CD8-positive, alpha-beta memory T cell (primary cell): ENCODE results near the gene PRDM16. TPM values are rescaled to one million over a fixed set of nuclear protein-coding genes. Genes with fewer than 3 reads are reported as not detected.

ENCODE experiments used
- CTCF ChIA-PET: fragments of 350-600 bp; sonication (Branson Sonifier 250); formaldehyde crosslinking; loops from one replicate; lab custom pipeline; 2021; ENCODE audit warnings: antibody characterized with exemption; lab: Charles Lee
- POLR2A ChIA-PET: fragments of 350-600 bp; sonication (Branson Sonifier 250); formaldehyde crosslinking; loops from one replicate; lab custom pipeline; 2021; ENCODE audit warnings: antibody characterized with exemption; lab: Charles Lee
- DNase-seq, 5 donors: peaks; one replicate each; pipeline versions ENCODE4 v3.0.0 to v3.0.0-alpha.2; 2020 to 2022; ENCODE audit warnings: mixed read lengths in 1 of 5
- H3K27ac ChIP-seq: one replicate; pipeline ENCODE4 v1.7.0; 2013; ENCODE audit warnings: low read depth, mild to moderate bottlenecking, low read length, moderate library complexity
- H3K27me3 ChIP-seq: 2 replicates; pipeline ENCODE4 v1.7.0; 2013; ENCODE audit warnings: low read length, mild to moderate bottlenecking; ENCODE audit not compliant: insufficient read depth, poor library complexity, severe bottlenecking
- H3K36me3 ChIP-seq: 2 replicates; pipeline ENCODE4 v1.7.0; 2013; ENCODE audit warnings: mild to moderate bottlenecking, low read length, moderate library complexity; ENCODE audit not compliant: insufficient read depth
- H3K4me1 ChIP-seq: 2 replicates; pipeline ENCODE4 v1.7.0; 2013; ENCODE audit warnings: mild to moderate bottlenecking, low read length, moderate library complexity; ENCODE audit not compliant: insufficient read depth
- H3K4me3 ChIP-seq: 2 replicates; pipeline ENCODE4 v1.7.0; 2013; ENCODE audit warnings: mild to moderate bottlenecking, low read length
- H3K9me3 ChIP-seq: 2 replicates; pipeline ENCODE4 v1.7.0; 2013; ENCODE audit warnings: mild to moderate bottlenecking, low read length
- H3K27ac Mint-ChIP-seq, 8 donors: one replicate each; pipeline ENCODE4 v1.8.0; 2020 to 2021; ENCODE audit warnings: mixed read lengths in 8 of 8, mild to moderate bottlenecking in 6 of 8, inconsistent platforms in 3 of 8, moderate library complexity in 3 of 8
- H3K27me3 Mint-ChIP-seq, 2 donors: one replicate each; pipeline ENCODE4 v1.8.0; 2020 to 2021; ENCODE audit warnings: mixed read lengths in 2 of 2, mild to moderate bottlenecking in 1 of 2, moderate library complexity in 1 of 2
- H3K36me3 Mint-ChIP-seq, 3 donors: one replicate each; pipeline ENCODE4 v1.8.0; 2020 to 2021; ENCODE audit warnings: mixed read lengths in 3 of 3, inconsistent platforms in 1 of 3, mild to moderate bottlenecking in 1 of 3
- H3K4me1 Mint-ChIP-seq, 3 donors: one replicate each; pipeline ENCODE4 v1.8.0; 2020 to 2021; ENCODE audit warnings: mixed read lengths in 3 of 3, inconsistent platforms in 1 of 3, mild to moderate bottlenecking in 1 of 3
- H3K4me3 Mint-ChIP-seq, 7 donors: one replicate each; pipeline ENCODE4 v1.8.0; 2020 to 2021; ENCODE audit warnings: mixed read lengths in 7 of 7, mild to moderate bottlenecking in 6 of 7, moderate library complexity in 4 of 7, inconsistent platforms in 2 of 7
- H3K9me3 Mint-ChIP-seq, 5 donors: one replicate each; pipeline ENCODE4 v1.8.0; 2020 to 2022; ENCODE audit warnings: mixed read lengths in 5 of 5, mild to moderate bottlenecking in 3 of 5, moderate library complexity in 2 of 5, inconsistent platforms in 1 of 5
- polyA plus RNA-seq: library from polyadenylated mRNA; unstranded; fragments of 300-500 nt; fragmentation: Illumina TruSeq; gene quantifications from one replicate; pipeline ENCODE4 v1.2.3, GENCODE V29; 2021
- total RNA-seq, 2 experiments: library from RNA; stranded (reverse); gene quantifications; one replicate each; pipeline ENCODE4 v1.2.3, GENCODE V29; 2021

Gene PRDM16
- total and polyA plus RNA-seq, 3 experiments from 2014 or later, result not detected

GRCh38 chr1:3204725-3205124 lies 135.7 kb downstream of the PRDM16 start:
- H3K4me1 ChIP-seq, result no peaks in the 10 kb centered on the region
- Mint-ChIP-seq H3K9me3 (no peaks in the 10 kb centered on the region), H3K36me3 (no peaks in the 10 kb centered on the region), H3K27ac (no peak overlapping the region), H3K27me3 (no peaks in the 10 kb centered on the region), H3K4me3 (no peak overlapping the region), H3K4me1 (no peaks in the 10 kb centered on the region)
- no peaks in the 10 kb centered on the region for H3K27me3 ChIP-seq
- ChIA-PET CTCF (no interaction called here), POLR2A (no interaction called here)
- H3K27ac ChIP-seq, result no peak overlapping the region
- no peak for DNase-seq
- H3K36me3 ChIP-seq, result no peaks in the 10 kb centered on the region
- H3K9me3 ChIP-seq, result no peaks in the 10 kb centered on the region
- H3K4me3 ChIP-seq, result no peak overlapping the region

GRCh38 chr1:3205815-3206214 lies 136.8 kb downstream of the PRDM16 start:
- no peaks in the 10 kb centered on the region for H3K9me3 ChIP-seq
- ChIA-PET CTCF (no interaction called here), POLR2A (no interaction called here)
- no peak overlapping the region for H3K27ac ChIP-seq
- no peaks in the 10 kb centered on the region for H3K4me1 ChIP-seq
- H3K27me3 ChIP-seq, result no peaks in the 10 kb centered on the region
- no peaks in the 10 kb centered on the region for H3K27me3 Mint-ChIP-seq
- no peaks in the 10 kb centered on the region for H3K36me3 ChIP-seq
- H3K9me3 Mint-ChIP-seq, result no peaks in the 10 kb centered on the region
- H3K36me3 Mint-ChIP-seq, result no peaks in the 10 kb centered on the region
- no peak overlapping the region for H3K4me3 Mint-ChIP-seq
- no peaks in the 10 kb centered on the region for H3K4me1 Mint-ChIP-seq
- DNase-seq, result no peak
- H3K4me3 ChIP-seq, result no peak overlapping the region
- H3K27ac Mint-ChIP-seq, result no peak overlapping the region

- Histone ChIP-seq H3K4me3 (no peak overlapping the region), H3K4me1 (no peaks in the 10 kb centered on the region), H3K9me3 (no peaks in the 10 kb centered on the region), H3K27me3 (no peaks in the 10 kb centered on the region), H3K27ac (no peak overlapping the region), H3K36me3 (no peaks in the 10 kb centered on the region)
- H3K27ac Mint-ChIP-seq, result no peak overlapping the region
- no peaks in the 10 kb centered on the region for H3K9me3 Mint-ChIP-seq
- ChIA-PET POLR2A (no interaction called here), CTCF (no interaction called here)
- no peaks in the 10 kb centered on the region for H3K4me1 Mint-ChIP-seq
- no peak overlapping the region for H3K4me3 Mint-ChIP-seq
- H3K27me3 Mint-ChIP-seq, result no peaks in the 10 kb centered on the region
- no peaks in the 10 kb centered on the region for H3K36me3 Mint-ChIP-seq
- no peak for DNase-seq
Measured at GRCh38 chr1:3206696-3207095, 137.7 kb downstream of the PRDM16 start.

GRCh38 chr1:3207217-3207848 lies 138.3 kb downstream of the PRDM16 start:
- DNase-seq, result no peak
- Histone ChIP-seq H3K27me3 (no peaks in the 10 kb centered on the region), H3K9me3 (no peaks in the 10 kb centered on the region), H3K36me3 (no peaks in the 10 kb centered on the region), H3K4me3 (no peak overlapping the region), H3K27ac (no peak overlapping the region), H3K4me1 (no peaks in the 10 kb centered on the region)
- no peak overlapping the region for H3K4me3 Mint-ChIP-seq
- no peaks in the 10 kb centered on the region for H3K4me1 Mint-ChIP-seq
- ChIA-PET CTCF (no interaction called here), POLR2A (no interaction called here)
- no peak overlapping the region for H3K27ac Mint-ChIP-seq
- no peaks in the 10 kb centered on the region for H3K9me3 Mint-ChIP-seq
- H3K27me3 Mint-ChIP-seq, result no peaks in the 10 kb centered on the region
- no peaks in the 10 kb centered on the region for H3K36me3 Mint-ChIP-seq

- Histone ChIP-seq H3K4me1 (no peaks in the 10 kb centered on the region), H3K36me3 (no peaks in the 10 kb centered on the region), H3K27ac (no peak overlapping the region), H3K27me3 (no peaks in the 10 kb centered on the region), H3K4me3 (no peak overlapping the region), H3K9me3 (no peaks in the 10 kb centered on the region)
- H3K4me3 Mint-ChIP-seq, result no peak overlapping the region
- CTCF ChIA-PET, result no interaction called here
- no peaks in the 10 kb centered on the region for H3K9me3 Mint-ChIP-seq
- no peak for DNase-seq
- POLR2A ChIA-PET, result no interaction called here
- no peaks in the 10 kb centered on the region for H3K4me1 Mint-ChIP-seq
- no peaks in the 10 kb centered on the region for H3K27me3 Mint-ChIP-seq
- no peak overlapping the region for H3K27ac Mint-ChIP-seq
- no peaks in the 10 kb centered on the region for H3K36me3 Mint-ChIP-seq
Measured at GRCh38 chr1:3208819-3209200, 139.8 kb downstream of the PRDM16 start.

- CTCF ChIA-PET, result no interaction called here
- POLR2A ChIA-PET, result no interaction called here
- no peaks in the 10 kb centered on the region for H3K27me3 ChIP-seq
- H3K4me1 ChIP-seq, result no peaks in the 10 kb centered on the region
- no peaks in the 10 kb centered on the region for H3K36me3 ChIP-seq
- no peaks in the 10 kb centered on the region for H3K36me3 Mint-ChIP-seq
- H3K4me1 Mint-ChIP-seq, result no peaks in the 10 kb centered on the region
- no peak overlapping the region for H3K27ac Mint-ChIP-seq
- H3K27me3 Mint-ChIP-seq, result no peaks in the 10 kb centered on the region
- no peaks in the 10 kb centered on the region for H3K9me3 ChIP-seq
- no peak overlapping the region for H3K4me3 ChIP-seq
- H3K27ac ChIP-seq, result no peak overlapping the region
- H3K9me3 Mint-ChIP-seq, result no peaks in the 10 kb centered on the region
- DNase-seq, result no peak
- no peak overlapping the region for H3K4me3 Mint-ChIP-seq
Measured at GRCh38 chr1:3209201-3209600, 140.2 kb downstream of the PRDM16 start.

- no peak overlapping the region for H3K4me3 Mint-ChIP-seq
- H3K27ac ChIP-seq, result no peak overlapping the region
Measured at GRCh38 chr1:3211582-3212375, 142.8 kb downstream of the PRDM16 start.

GRCh38 chr1:3212453-3213355 lies 143.7 kb downstream of the PRDM16 start:
- Mint-ChIP-seq H3K27me3 (peaks cover 2 to 10% of the 10 kb centered on the region in 2 donors), H3K27ac (no peak overlapping the region), H3K4me1 (no peaks in the 10 kb centered on the region), H3K4me3 (no peak overlapping the region), H3K36me3 (no peaks in the 10 kb centered on the region), H3K9me3 (no peaks in the 10 kb centered on the region)
- H3K36me3 ChIP-seq, result no peaks in the 10 kb centered on the region
- no peaks in the 10 kb centered on the region for H3K27me3 ChIP-seq
- H3K27ac ChIP-seq, result no peak overlapping the region
- no peak overlapping the region for H3K4me3 ChIP-seq
- no peaks in the 10 kb centered on the region for H3K9me3 ChIP-seq
- H3K4me1 ChIP-seq, result no peaks in the 10 kb centered on the region
- ChIA-PET CTCF (no interaction called here), POLR2A (no interaction called here)
- DNase-seq, result no peak

More at GRCh38 chr1:3211582-3212375, 142.8 kb downstream of the PRDM16 start:
- Histone ChIP-seq H3K4me3 (no peak overlapping the region), H3K27me3 (no peaks in the 10 kb centered on the region), H3K36me3 (no peaks in the 10 kb centered on the region), H3K9me3 (no peaks in the 10 kb centered on the region), H3K4me1 (no peaks in the 10 kb centered on the region)
- no peaks in the 10 kb centered on the region for H3K9me3 Mint-ChIP-seq
- DNase-seq, result no peak
- CTCF ChIA-PET, result no interaction called here
- peaks cover 2 to 10% of the 10 kb centered on the region in 2 donors for H3K27me3 Mint-ChIP-seq
- POLR2A ChIA-PET, result no interaction called here
- H3K4me1 Mint-ChIP-seq, result no peaks in the 10 kb centered on the region
- H3K36me3 Mint-ChIP-seq, result no peaks in the 10 kb centered on the region
- H3K27ac Mint-ChIP-seq, result no peak overlapping the region
